ENCODE measurements around the gene STARD3. TPM values are rescaled to one million over a fixed set of nuclear protein-coding genes. Genes with fewer than 3 reads are reported as not detected.

The STARD3 gene
- total RNA-seq, 6 experiments from 2014 or later, result 44.0 to 52.3 (median 46.3) TPM

- peaks cover 2% of the 10 kb centered on the region for H3K27me3 Mint-ChIP-seq (ENCODE audit: insufficient read depth)
- no peaks in the 10 kb centered on the region for H3K36me3 Mint-ChIP-seq (ENCODE audit: low read depth)
- TF ChIP-seq, protein P1, sequence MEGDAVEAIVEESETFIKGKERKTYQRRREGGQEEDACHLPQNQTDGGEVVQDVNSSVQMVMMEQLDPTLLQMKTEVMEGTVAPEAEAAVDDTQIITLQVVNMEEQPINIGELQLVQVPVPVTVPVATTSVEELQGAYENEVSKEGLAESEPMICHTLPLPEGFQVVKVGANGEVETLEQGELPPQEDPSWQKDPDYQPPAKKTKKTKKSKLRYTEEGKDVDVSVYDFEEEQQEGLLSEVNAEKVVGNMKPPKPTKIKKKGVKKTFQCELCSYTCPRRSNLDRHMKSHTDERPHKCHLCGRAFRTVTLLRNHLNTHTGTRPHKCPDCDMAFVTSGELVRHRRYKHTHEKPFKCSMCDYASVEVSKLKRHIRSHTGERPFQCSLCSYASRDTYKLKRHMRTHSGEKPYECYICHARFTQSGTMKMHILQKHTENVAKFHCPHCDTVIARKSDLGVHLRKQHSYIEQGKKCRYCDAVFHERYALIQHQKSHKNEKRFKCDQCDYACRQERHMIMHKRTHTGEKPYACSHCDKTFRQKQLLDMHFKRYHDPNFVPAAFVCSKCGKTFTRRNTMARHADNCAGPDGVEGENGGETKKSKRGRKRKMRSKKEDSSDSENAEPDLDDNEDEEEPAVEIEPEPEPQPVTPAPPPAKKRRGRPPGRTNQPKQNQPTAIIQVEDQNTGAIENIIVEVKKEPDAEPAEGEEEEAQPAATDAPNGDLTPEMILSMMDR (IDR thresholded peaks at IDR 0.05), result peak; percentile 71
- H3K27ac Mint-ChIP-seq, result no peak overlapping the region
- no peaks in the 10 kb centered on the region for H3K9me3 Mint-ChIP-seq
- DNase-seq, result peak; percentile 6
- no peak overlapping the region for H3K4me3 Mint-ChIP-seq
- H3K4me1 Mint-ChIP-seq (ENCODE audit: low read depth), result peaks cover 33% of the 10 kb centered on the region
Observed at GRCh38 chr17:39704821-39705551, 68.0 kb downstream of the STARD3 start.

DNA sequence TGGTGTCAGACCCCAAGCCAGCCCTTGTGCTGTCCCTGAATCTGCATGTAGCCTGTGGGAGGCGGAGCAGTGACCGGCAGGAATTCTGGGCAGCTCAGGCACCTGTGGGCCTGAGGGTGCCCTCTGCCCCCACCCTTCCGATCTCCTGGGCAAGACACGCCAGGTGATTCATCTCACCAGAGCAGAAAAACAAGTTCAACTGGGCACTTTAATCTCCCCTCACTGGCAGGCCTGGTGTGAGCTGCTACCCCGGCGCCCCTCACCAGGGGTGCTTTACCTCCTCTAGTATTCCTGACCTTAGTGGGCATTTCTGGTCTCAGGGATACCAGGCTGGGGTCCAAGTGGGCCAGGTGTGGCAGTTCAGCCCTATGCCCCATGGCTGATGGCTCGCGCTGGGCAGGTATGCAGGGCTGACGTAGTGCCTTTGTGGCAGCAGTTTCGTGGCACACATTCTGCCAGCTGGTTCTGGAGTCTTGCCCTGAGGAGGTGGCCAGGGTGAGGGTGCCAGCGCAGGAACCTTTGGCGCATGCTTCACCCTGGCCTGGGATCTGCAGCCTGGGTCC is 68.9 kb downstream of the STARD3 start:
- Mint-ChIP-seq H3K27me3 (ENCODE audit: insufficient read depth) (peaks cover 2% of the 10 kb centered on the region), H3K36me3 (ENCODE audit: low read depth) (no peaks in the 10 kb centered on the region), H3K9me3 (no peaks in the 10 kb centered on the region), H3K4me1 (ENCODE audit: low read depth) (peaks cover 33% of the 10 kb centered on the region), H3K4me3 (no peak overlapping the region), H3K27ac (no peak overlapping the region)
- TF ChIP-seq, protein P1 (IDR thresholded peaks at IDR 0.05), result no peak
- DNase-seq, result no peak

GRCh38 chr17:39706383-39706782 is 69.4 kb downstream of the STARD3 start:
- Mint-ChIP-seq H3K9me3 (no peaks in the 10 kb centered on the region), H3K36me3 (ENCODE audit: low read depth) (peaks cover under 1% of the 10 kb centered on the region; the same call in 1 of the 2 replicates), H3K4me1 (ENCODE audit: low read depth) (peaks cover 27% of the 10 kb centered on the region), H3K27ac (no peak overlapping the region), H3K27me3 (ENCODE audit: insufficient read depth) (peaks cover 2% of the 10 kb centered on the region; the same call in 1 of the 2 replicates), H3K4me3 (no peak overlapping the region)
- TF ChIP-seq, protein P1 (IDR thresholded peaks at IDR 0.05), result no peak
- no peak for DNase-seq

DNA sequence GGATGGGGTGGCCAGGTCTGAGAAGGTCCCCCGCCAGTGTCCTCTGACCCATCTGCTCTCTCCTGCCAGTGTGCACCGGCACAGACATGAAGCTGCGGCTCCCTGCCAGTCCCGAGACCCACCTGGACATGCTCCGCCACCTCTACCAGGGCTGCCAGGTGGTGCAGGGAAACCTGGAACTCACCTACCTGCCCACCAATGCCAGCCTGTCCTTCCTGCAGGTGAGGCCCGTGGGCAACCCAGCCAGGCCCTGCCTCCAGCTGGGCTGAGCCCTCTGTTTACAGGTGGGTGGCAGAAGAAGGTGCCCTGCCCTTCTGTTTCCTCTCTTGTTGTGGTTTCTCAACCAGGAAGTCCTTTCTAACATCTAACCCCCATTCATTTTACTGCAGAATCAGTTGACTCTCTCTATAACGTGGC is 70.0 kb downstream of the STARD3 start:
- TF ChIP-seq, protein P1 (IDR thresholded peaks at IDR 0.05), result no peak
- H3K36me3 Mint-ChIP-seq (ENCODE audit: low read depth), result peaks cover 4% of the 10 kb centered on the region; the same call in 1 of the 2 replicates
- no peak overlapping the region for H3K27ac Mint-ChIP-seq
- H3K4me3 Mint-ChIP-seq, result no peak overlapping the region
- H3K4me1 Mint-ChIP-seq (ENCODE audit: low read depth), result peaks cover 22% of the 10 kb centered on the region
- no peaks in the 10 kb centered on the region for H3K9me3 Mint-ChIP-seq
- no peak for DNase-seq
- H3K27me3 Mint-ChIP-seq (ENCODE audit: insufficient read depth), result peaks cover 3% of the 10 kb centered on the region; the same call in 1 of the 2 replicates

DNA sequence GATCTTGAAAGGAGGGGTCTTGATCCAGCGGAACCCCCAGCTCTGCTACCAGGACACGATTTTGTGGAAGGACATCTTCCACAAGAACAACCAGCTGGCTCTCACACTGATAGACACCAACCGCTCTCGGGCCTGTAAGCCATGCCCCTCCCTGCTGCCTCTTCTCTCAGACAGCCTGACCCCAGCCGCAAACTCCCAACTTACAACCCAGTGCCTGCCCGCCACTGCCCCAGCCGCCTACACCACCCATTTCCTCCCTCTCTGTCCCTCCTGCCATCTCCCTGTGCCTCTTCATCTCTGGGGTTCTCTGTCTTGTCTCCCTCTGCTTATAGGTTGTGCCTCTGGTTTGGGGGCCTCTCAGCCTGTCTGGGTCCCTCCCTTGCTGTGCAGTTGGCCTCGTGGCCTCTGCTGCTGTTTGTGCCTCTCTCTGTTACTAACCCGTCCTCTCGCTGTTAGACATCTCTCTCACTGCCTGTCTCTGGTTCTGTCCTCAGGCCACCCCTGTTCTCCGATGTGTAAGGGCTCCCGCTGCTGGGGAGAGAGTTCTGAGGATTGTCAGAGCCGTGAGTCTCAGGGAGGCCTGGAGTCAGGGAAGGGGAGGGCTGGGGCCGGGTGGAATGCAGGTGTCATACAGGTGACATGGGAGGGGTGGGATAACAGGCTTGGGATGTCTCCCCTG is 72.5 kb downstream of the STARD3 start:
- H3K9me3 Mint-ChIP-seq, result no peaks in the 10 kb centered on the region
- TF ChIP-seq, protein P1 (IDR thresholded peaks at IDR 0.05), result no peak
- H3K36me3 Mint-ChIP-seq (ENCODE audit: low read depth), result peaks cover 4% of the 10 kb centered on the region; the same call in 1 of the 2 replicates
- no peak overlapping the region for H3K27ac Mint-ChIP-seq
- DNase-seq, result no peak
- peaks cover 5% of the 10 kb centered on the region; the same call in 1 of the 2 replicates for H3K4me1 Mint-ChIP-seq (ENCODE audit: low read depth)
- no peak overlapping the region for H3K4me3 Mint-ChIP-seq
- H3K27me3 Mint-ChIP-seq (ENCODE audit: insufficient read depth), result peaks cover 2% of the 10 kb centered on the region; the same call in 1 of the 2 replicates

All from HFFc6 (cell line).